Measurements from ENCODE around the gene KIF18B.
A peak's percentile ranks its signal among the peaks of the same experiment; 100 is the strongest.

The KIF18B gene

DNA sequence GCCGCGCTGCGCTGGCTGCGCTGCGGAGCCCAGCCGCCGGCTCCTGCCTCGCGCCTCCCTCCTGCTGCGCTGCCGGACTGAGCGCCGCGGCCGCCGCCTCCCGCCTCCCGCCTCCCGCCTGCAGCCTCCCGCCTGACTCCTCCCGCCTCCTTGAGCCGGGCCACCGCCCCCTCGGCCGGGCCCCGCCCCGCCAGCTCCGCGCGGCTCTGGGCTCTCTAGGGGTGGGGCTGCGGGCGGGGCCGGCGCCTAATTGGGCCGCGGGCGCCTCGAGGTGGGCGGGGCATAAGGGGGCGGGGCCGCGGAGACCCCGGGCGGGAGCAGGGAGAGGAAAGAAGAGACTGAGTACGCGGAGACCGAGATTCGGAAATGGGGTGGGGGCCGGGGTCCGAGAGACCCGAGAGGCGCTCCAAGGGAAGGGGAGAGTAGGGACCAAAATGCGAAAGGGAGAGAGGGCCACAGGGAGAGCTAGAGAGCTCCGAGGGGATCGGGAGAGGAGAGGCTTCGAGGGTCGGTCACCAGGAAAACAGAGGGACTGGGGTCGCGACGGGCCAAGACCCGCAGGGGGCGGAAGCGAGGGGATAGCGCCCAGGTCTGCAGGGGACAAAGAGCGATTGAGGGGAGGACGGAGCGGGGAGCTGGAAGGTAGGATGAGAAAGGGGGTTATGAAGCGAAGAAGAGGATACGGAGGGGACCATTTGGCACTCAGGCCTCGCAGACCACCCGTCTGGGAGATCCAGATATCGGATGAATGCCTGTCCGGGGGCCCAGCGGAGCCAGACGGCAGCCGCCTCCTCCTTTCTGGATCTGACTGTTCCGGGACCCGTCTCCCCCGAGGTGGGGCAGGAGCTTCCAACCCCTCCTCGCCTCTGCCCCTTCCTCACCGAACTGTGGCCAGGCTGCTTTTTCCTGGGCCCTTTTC, 20.9 kb upstream of the KIF18B start, which contains the start of gene C1QL1:
C1QL1 (minus strand) TSS at position 79 of the 919 bp plus-strand sequence. CDS start 255 bp downstream, outside the sequence.
- Histone ChIP-seq H3K9ac (ENCODE audit: low read depth, low read length) (peak within 1 kb of the TSS; percentile 43; the same call in 1 of the 2 replicates), H3K36me3 (ENCODE audit: insufficient read depth, low read length) (no peaks in the 10 kb centered on the region), H3K4me1 (ENCODE audit: insufficient read depth, low read length) (peaks cover 18% of the 10 kb centered on the region), H3K9me3 (ENCODE audit: insufficient read depth, low read depth, low read length) (no peaks in the 10 kb centered on the region), H3K27me3 (ENCODE audit: insufficient read depth, low read length) (peaks cover 72% of the 10 kb centered on the region), H3K4me3 (ENCODE audit: low read length) (peak within 1 kb of the TSS; percentile 76), H3K27ac (ENCODE audit: low read depth, low read length) (no peak within 1 kb of the TSS)
- under 1% methylated on average over 81 of the region's 81 CpGs for WGBS

DNA sequence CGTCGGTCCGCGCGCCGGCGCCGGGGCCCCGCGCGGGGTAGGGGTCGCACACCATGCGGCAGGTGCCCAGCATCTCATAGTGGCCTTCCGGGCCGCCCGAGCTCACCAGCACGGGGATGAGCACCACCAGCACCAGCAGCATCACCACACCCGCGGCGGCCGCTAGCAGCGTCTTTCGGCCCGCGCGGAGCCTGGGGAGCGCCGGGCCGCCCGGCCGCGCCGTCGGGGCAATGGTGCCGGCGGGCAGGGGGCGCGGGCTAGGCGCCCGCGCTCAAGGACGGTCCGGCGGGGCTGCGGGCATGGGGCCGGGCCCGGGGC, 20.3 kb upstream of the KIF18B start:
- Histone ChIP-seq H3K27me3 (ENCODE audit: insufficient read depth, low read length) (peaks cover 72% of the 10 kb centered on the region), H3K9ac (ENCODE audit: low read depth, low read length) (no peak overlapping the region), H3K4me1 (ENCODE audit: insufficient read depth, low read length) (peaks cover 18% of the 10 kb centered on the region), H3K27ac (ENCODE audit: low read depth, low read length) (no peak overlapping the region), H3K4me3 (ENCODE audit: low read length) (peak overlapping the region; percentile 43), H3K9me3 (ENCODE audit: insufficient read depth, low read depth, low read length) (no peaks in the 10 kb centered on the region), H3K36me3 (ENCODE audit: insufficient read depth, low read length) (no peaks in the 10 kb centered on the region)
- WGBS = 1% methylated on average over 47 of the region's 47 CpGs

DNA sequence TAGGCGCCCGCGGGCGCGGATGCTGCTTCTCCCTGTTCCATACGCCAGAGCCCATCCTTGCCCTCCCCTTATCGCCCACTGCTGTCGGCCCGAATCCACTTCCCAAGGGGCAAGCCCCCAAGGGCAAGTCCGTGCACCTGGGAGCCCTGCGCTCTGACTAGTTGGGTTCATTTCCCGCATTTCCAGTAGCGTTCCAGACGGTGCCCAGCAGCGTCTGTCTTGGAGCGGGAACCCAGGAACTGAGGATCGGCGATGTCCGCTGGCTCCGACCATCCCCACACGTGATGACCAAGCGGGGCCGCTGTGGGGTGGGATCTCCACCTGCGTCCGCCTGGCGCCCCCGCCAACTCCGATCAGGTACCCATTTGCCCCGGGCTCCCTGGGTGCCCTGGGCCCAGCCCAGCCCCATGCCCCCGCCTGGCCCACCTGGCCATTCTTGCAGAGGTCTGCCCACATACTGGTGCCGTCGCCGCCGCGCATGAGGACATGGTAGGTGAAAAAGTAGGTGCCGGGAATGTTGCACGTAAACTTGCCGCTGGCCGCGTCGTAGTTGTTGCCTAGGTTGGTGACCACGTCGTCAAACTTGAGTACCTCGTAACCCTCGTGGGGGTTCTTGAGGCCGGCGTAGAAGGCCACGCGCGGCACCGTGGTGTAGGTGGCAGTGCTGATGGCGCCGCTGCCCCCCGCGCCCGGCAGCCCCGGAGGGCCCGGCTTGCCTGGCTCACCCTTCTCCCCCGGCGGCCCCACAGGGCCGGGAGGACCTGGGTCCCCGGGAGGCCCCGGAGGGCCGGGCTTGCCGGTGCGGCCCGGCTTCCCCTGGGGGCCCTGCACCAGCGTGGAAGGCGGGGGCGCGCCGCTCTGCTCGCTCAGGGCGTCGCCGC, 19.7 kb upstream of the KIF18B start:
- peak overlapping the region; percentile 43 for H3K4me3 ChIP-seq (ENCODE audit: low read length)
- H3K9me3 ChIP-seq (ENCODE audit: insufficient read depth, low read depth, low read length) = no peaks in the 10 kb centered on the region
- H3K9ac ChIP-seq (ENCODE audit: low read depth, low read length) = no peak overlapping the region
- no peak overlapping the region for H3K27ac ChIP-seq (ENCODE audit: low read depth, low read length)
- 5% methylated on average over 76 of the region's 76 CpGs for WGBS
- H3K27me3 ChIP-seq (ENCODE audit: insufficient read depth, low read length) = peaks cover 72% of the 10 kb centered on the region
- H3K4me1 ChIP-seq (ENCODE audit: insufficient read depth, low read length) = peaks cover 17% of the 10 kb centered on the region
- H3K36me3 ChIP-seq (ENCODE audit: insufficient read depth, low read length) = no peaks in the 10 kb centered on the region

DNA sequence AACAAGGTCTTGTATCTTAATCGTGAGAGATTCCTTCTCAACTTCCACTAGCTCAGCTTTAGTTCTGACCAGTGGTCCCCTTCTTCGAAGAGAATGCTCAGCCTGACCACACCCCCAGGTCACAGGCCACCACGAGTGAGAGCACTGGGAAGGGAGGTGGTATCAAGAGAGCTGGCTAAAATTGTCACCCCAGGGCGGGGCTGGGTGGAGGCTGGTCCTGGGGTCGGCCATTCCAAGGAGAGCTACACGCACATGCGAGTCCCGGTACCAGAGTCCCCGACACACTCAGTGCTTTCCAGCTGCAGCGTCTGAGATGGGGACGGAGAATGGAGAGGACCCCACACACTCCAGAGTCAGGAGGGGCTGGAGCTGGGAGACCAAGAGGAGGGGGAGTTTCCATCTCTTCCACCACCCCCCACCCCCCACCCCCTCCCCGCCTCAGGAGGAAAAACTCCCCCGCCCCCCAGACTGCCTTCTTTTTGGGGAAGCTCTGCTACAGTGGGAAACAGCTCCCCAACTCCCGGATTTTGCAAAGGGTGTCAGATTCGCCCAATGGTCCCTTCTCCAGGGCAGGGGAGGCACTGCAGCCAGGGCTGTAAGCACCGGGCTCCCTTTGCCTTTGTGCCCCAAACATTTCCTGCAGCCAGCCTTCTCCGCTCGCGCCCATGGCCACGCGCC, 18.9 kb upstream of the KIF18B start:
- H3K4me3 ChIP-seq (ENCODE audit: low read length) = peak overlapping the region; percentile 43
- H3K27me3 ChIP-seq (ENCODE audit: insufficient read depth, low read length) = peaks cover 71% of the 10 kb centered on the region
- H3K27ac ChIP-seq (ENCODE audit: low read depth, low read length) = no peak overlapping the region
- no peaks in the 10 kb centered on the region for H3K36me3 ChIP-seq (ENCODE audit: insufficient read depth, low read length)
- H3K4me1 ChIP-seq (ENCODE audit: insufficient read depth, low read length) = peaks cover 12% of the 10 kb centered on the region; the same call in 1 of the 2 replicates
- no peaks in the 10 kb centered on the region for H3K9me3 ChIP-seq (ENCODE audit: insufficient read depth, low read depth, low read length)
- H3K9ac ChIP-seq (ENCODE audit: low read depth, low read length) = no peak overlapping the region
- WGBS = 27% methylated on average over 19 of the region's 21 CpGs

DNA sequence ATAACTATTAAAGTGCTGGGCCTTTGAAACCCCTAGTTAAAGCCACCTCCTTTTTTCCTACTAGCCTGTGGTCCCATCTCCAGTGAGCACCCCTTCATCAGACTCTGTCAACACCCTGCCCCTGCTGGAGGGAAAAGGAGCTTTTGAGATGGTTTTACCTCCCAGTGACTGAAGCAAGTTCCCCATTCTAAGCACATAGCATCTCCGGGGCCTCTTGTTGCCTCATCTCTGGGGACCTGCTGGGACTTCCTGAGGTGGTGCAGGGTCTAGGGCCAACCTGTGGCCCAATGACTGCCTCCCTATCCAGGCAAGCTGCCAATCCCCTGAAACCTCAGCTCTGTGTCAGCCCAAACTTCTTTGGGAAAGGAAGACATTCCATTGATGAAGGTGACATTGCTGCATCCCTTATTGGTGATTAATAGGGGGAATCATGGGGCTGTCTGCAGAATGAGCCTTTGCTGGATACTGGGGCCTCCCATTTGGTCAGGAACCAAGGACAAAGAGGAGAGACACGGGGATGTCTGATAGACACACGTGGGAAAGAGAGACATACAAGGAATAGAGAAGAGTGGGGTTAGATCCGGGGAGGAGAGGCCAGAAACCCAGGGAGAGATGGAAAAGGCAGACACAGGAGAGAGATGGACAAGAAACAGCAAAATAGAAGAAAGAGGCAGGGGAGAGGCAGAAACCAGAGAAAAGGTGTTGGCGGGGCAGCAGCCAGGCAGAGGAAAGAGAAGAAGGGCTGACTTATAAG, 18.1 kb upstream of the KIF18B start:
- Histone ChIP-seq H3K36me3 (ENCODE audit: insufficient read depth, low read length) (no peaks in the 10 kb centered on the region), H3K9me3 (ENCODE audit: insufficient read depth, low read depth, low read length) (no peaks in the 10 kb centered on the region), H3K27me3 (ENCODE audit: insufficient read depth, low read length) (peaks cover 63% of the 10 kb centered on the region), H3K4me1 (ENCODE audit: insufficient read depth, low read length) (peaks cover 9% of the 10 kb centered on the region; the same call in 1 of the 2 replicates), H3K9ac (ENCODE audit: low read depth, low read length) (no peak overlapping the region), H3K4me3 (ENCODE audit: low read length) (no peak overlapping the region), H3K27ac (ENCODE audit: low read depth, low read length) (no peak overlapping the region)
- 76% methylated on average over 5 of the region's 5 CpGs for WGBS

DNA sequence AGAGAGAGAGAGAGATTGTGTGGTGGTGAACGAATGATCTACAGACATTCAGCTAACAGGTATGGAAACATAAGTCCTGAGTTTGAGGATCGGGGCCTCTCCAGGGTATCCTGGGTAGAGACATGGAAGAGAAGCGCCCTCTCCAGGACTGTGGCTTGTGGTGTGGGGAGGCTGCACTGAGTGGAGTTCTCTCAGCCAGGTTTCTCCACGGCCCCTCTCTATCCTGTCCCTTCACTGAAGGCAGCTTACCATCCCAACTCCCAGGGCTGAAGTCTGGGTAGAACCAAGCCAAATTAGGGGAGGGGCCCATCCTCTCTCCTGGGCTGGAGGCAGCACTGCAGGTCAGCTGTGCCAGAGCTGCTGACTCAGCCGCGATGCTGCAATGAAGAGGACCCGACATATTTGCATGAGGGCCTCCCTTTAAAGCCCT, 14.4 kb upstream of the KIF18B start:
- H3K4me1 ChIP-seq (ENCODE audit: insufficient read depth, low read length) = peaks cover 13% of the 10 kb centered on the region; the same call in 1 of the 2 replicates
- H3K36me3 ChIP-seq (ENCODE audit: insufficient read depth, low read length) = no peaks in the 10 kb centered on the region
- H3K9ac ChIP-seq (ENCODE audit: low read depth, low read length) = no peak overlapping the region
- no peaks in the 10 kb centered on the region for H3K9me3 ChIP-seq (ENCODE audit: insufficient read depth, low read depth, low read length)
- H3K27me3 ChIP-seq (ENCODE audit: insufficient read depth, low read length) = peaks cover 40% of the 10 kb centered on the region
- 61% methylated on average over 7 of the region's 7 CpGs for WGBS
- H3K4me3 ChIP-seq (ENCODE audit: low read length) = no peak overlapping the region
- no peak overlapping the region for H3K27ac ChIP-seq (ENCODE audit: low read depth, low read length)

DNA sequence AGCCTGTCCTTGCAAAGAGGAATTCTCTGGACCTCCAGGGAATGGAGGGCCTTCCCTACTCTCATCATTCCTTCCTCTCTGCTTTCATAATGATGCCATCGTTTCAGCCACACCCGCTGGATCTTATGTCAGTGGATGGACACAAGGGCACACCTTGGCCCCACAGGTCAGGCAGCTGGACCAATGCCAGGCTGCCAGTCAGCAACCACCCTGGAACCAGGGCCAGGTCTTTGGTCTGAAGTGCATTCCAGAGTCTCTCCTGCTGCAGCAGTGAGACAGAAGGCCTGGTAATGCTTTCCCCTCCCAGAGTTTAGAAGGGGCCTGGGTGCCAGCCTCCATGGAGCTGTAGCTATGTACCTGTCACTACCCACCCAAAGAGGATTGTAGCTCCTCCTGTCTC, 13.1 kb upstream of the KIF18B start:
- WGBS = 90% methylated on average over 2 of the region's 2 CpGs
- no peak overlapping the region for H3K4me3 ChIP-seq (ENCODE audit: low read length)

DNA sequence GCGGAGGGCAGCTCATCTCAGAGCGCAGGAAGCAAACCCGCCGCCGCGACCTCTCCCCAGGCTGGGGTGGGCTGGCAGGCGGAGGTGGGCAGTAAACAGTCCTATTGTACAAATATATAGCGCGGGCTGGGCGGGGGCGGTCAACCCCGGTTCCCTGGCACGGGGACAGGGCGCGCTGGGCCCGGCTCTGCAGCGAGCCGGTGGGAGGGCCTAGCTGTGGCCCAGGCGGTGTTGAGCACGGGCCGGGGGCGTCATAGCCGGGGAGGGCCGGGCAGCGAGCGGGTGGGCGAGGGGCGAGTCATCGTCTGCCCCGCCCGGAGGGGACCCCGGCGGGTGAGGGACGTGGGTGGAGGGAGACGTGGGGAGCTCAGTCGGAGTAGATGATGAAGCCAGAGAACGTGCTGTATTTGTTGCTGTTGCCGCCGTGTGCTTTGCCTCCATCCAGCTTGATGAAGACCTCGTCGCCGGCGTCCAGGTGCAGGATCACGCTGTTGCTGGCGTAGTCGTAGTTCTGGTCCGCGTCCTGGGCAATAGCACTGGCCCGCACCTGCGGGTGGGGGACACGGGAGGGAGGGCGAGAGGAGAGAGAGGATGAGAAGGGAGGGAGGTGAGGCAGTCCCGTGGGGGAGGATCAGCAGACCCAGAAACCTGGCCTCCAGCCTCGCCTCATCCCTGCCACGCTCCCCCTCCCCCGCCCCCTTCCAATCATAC, 12.4 kb upstream of the KIF18B start:
- Histone ChIP-seq H3K4me3 (ENCODE audit: low read length) (peak overlapping the region; percentile 16), H3K27me3 (ENCODE audit: insufficient read depth, low read length) (peaks cover 22% of the 10 kb centered on the region), H3K36me3 (ENCODE audit: insufficient read depth, low read length) (no peaks in the 10 kb centered on the region), H3K4me1 (ENCODE audit: insufficient read depth, low read length) (peaks cover 10% of the 10 kb centered on the region; the same call in 1 of the 2 replicates), H3K9me3 (ENCODE audit: insufficient read depth, low read depth, low read length) (no peaks in the 10 kb centered on the region), H3K27ac (ENCODE audit: low read depth, low read length) (no peak overlapping the region), H3K9ac (ENCODE audit: low read depth, low read length) (no peak overlapping the region)
- 60% methylated on average over 55 of the region's 56 CpGs for WGBS

More for the DNA sequence above, 13.1 kb upstream of the KIF18B start:
- no peaks in the 10 kb centered on the region for H3K9me3 ChIP-seq (ENCODE audit: insufficient read depth, low read depth, low read length)
- peaks cover 27% of the 10 kb centered on the region for H3K27me3 ChIP-seq (ENCODE audit: insufficient read depth, low read length)
- H3K27ac ChIP-seq (ENCODE audit: low read depth, low read length) = no peak overlapping the region
- H3K4me1 ChIP-seq (ENCODE audit: insufficient read depth, low read length) = peaks cover 10% of the 10 kb centered on the region; the same call in 1 of the 2 replicates
- no peaks in the 10 kb centered on the region for H3K36me3 ChIP-seq (ENCODE audit: insufficient read depth, low read length)
- no peak overlapping the region for H3K9ac ChIP-seq (ENCODE audit: low read depth, low read length)

DNA sequence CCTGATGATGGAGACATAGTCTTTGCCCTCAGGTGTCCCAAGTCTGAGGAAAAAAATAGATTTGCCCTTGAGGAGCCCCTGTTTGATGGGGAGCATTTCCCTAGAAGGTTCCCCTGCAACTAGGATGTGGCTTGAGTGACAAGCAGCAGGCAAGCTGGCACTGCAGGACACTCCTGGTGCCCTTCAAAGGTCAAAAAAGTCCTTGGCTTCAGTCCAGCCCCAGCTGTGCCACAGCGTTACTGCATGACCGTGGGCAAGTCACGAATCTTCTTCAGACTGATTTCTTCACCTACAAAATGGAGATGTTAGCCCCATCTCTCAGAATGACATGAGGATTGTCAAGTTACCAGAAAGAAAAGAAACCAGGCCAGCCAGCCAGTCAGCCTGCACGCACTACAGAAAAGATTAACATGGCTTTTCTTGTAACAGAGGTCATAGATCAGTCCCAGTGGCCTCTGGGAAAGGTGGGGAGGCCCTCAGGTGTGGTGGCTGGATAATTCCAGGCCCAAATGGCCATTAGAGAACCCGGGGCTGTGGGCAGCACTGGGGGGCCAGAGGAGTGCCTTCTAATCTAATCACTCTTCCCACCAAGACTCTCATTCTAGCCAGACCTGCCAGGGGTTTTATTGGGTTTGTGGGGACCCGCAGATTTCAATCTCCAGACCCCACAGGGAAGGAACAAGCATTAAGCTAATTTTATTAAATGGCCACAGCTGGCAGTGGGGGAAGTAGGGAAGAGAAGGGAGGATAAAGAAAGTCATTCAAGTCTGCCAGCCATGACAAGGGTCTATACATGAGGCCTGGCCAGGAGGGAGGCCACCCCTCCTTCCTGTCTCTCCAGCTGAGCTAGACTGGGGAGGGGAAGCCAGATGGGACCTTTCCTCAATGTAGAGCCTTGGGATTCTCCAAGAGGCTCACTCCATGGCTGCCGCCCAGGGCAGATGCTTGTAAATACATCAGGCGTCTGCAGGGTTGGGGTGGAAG, 9.7 kb upstream of the KIF18B start:
- Histone ChIP-seq H3K4me3 (ENCODE audit: low read length) (no peak overlapping the region), H3K27me3 (ENCODE audit: insufficient read depth, low read length) (peaks cover 11% of the 10 kb centered on the region), H3K36me3 (ENCODE audit: insufficient read depth, low read length) (no peaks in the 10 kb centered on the region), H3K4me1 (ENCODE audit: insufficient read depth, low read length) (peaks cover 10% of the 10 kb centered on the region; the same call in 1 of the 2 replicates), H3K27ac (ENCODE audit: low read depth, low read length) (no peak overlapping the region), H3K9me3 (ENCODE audit: insufficient read depth, low read depth, low read length) (no peaks in the 10 kb centered on the region), H3K9ac (ENCODE audit: low read depth, low read length) (no peak overlapping the region)
- WGBS = 90% methylated on average over 7 of the region's 8 CpGs
